ENCODE results near the gene FRS3. TPM values are rescaled to one million over a fixed set of nuclear protein-coding genes. Genes with fewer than 3 reads are reported as not detected.

Gene FRS3
- total RNA-seq, 1 donor from 2014 or later = 3.1 TPM

GRCh38 chr6:41723530-41724227, 56.0 kb downstream of the FRS3 start:
- peak overlapping the region; percentile 52 for H3K27ac ChIP-seq (ENCODE audit: low read depth, low read length)
- peak overlapping the region; percentile 37 for H3K9ac ChIP-seq (ENCODE audit: low read length)
- no peak for TF ChIP-seq CTCF (IDR thresholded peaks at IDR 0.05; ENCODE audit: insufficient read depth, low read depth, low read length)
- TF ChIP-seq EZH2 (IDR thresholded peaks at IDR 0.05; ENCODE audit: insufficient read depth, low read length) = no peak
- no peaks in the 10 kb centered on the region for H3K9me3 ChIP-seq (ENCODE audit: insufficient read depth, low read depth, low read length)
- Mint-ChIP-seq H3K36me3 (ENCODE audit: low read depth, unreplicated experiment) (no peaks in the 10 kb centered on the region), H3K27me3 (ENCODE audit: low read depth, unreplicated experiment) (peaks cover 11% of the 10 kb centered on the region), H3K4me1 (ENCODE audit: low read depth, unreplicated experiment) (peaks cover 15% of the 10 kb centered on the region), H3K27ac (ENCODE audit: unreplicated experiment) (peak overlapping the region; percentile 81), H3K4me3 (ENCODE audit: unreplicated experiment) (no peak overlapping the region), H3K9me3 (ENCODE audit: unreplicated experiment) (no peaks in the 10 kb centered on the region)
- peaks cover 14% of the 10 kb centered on the region for H3K4me1 ChIP-seq (ENCODE audit: insufficient read depth, low read length)
- H3K4me2 ChIP-seq (ENCODE audit: low read length) = peak overlapping the region; percentile 80
- DNase-seq (ENCODE audit: low read depth) (peak; percentile 82), FAIRE-seq (no peak)
- no peaks in the 10 kb centered on the region for H3K36me3 ChIP-seq (ENCODE audit: insufficient read depth, low read length)
- no peak overlapping the region for H3K4me3 ChIP-seq (ENCODE audit: insufficient read depth, low read depth, low read length)
- H3K27me3 ChIP-seq (ENCODE audit: insufficient read depth, low read length) = no peaks in the 10 kb centered on the region
- peak overlapping the region; percentile 54 for H2AFZ ChIP-seq (ENCODE audit: low read depth, low read length)
- H3K79me2 ChIP-seq (ENCODE audit: insufficient read depth, low read length) = no peaks in the 10 kb centered on the region
- H4K20me1 ChIP-seq (ENCODE audit: insufficient read depth, low read length) = no peaks in the 10 kb centered on the region

- Histone ChIP-seq H3K4me3 (ENCODE audit: insufficient read depth, low read depth, low read length) (no peak overlapping the region), H3K9me3 (ENCODE audit: insufficient read depth, low read depth, low read length) (no peaks in the 10 kb centered on the region), H3K4me1 (ENCODE audit: insufficient read depth, low read length) (peaks cover 14% of the 10 kb centered on the region), H3K27me3 (ENCODE audit: insufficient read depth, low read length) (no peaks in the 10 kb centered on the region), H3K27ac (ENCODE audit: low read depth, low read length) (peak overlapping the region; percentile 52), H2AFZ (ENCODE audit: low read depth, low read length) (peak overlapping the region; percentile 54), H3K4me2 (ENCODE audit: low read length) (peak overlapping the region; percentile 80), H3K36me3 (ENCODE audit: insufficient read depth, low read length) (no peaks in the 10 kb centered on the region), H3K9ac (ENCODE audit: low read length) (peak overlapping the region; percentile 37), H3K79me2 (ENCODE audit: insufficient read depth, low read length) (no peaks in the 10 kb centered on the region), H4K20me1 (ENCODE audit: insufficient read depth, low read length) (no peaks in the 10 kb centered on the region)
- DNase-seq (ENCODE audit: low read depth) (no peak), FAIRE-seq (no peak)
- Mint-ChIP-seq H3K4me1 (ENCODE audit: low read depth, unreplicated experiment) (peaks cover 15% of the 10 kb centered on the region), H3K9me3 (ENCODE audit: unreplicated experiment) (no peaks in the 10 kb centered on the region), H3K27me3 (ENCODE audit: low read depth, unreplicated experiment) (peaks cover 7% of the 10 kb centered on the region), H3K36me3 (ENCODE audit: low read depth, unreplicated experiment) (no peaks in the 10 kb centered on the region), H3K4me3 (ENCODE audit: unreplicated experiment) (no peak overlapping the region), H3K27ac (ENCODE audit: unreplicated experiment) (peak overlapping the region; percentile 12)
- TF ChIP-seq CTCF (IDR thresholded peaks at IDR 0.05; ENCODE audit: insufficient read depth, low read depth, low read length) (no peak), EZH2 (IDR thresholded peaks at IDR 0.05; ENCODE audit: insufficient read depth, low read length) (no peak)
Observed at GRCh38 chr6:41722969-41723529, 56.7 kb downstream of the FRS3 start.

GRCh38 chr6:41721414-41721813, 58.3 kb downstream of the FRS3 start:
- H3K4me1 ChIP-seq (ENCODE audit: insufficient read depth, low read length) = peaks cover 20% of the 10 kb centered on the region
- Mint-ChIP-seq H3K36me3 (ENCODE audit: low read depth, unreplicated experiment) (no peaks in the 10 kb centered on the region), H3K27me3 (ENCODE audit: low read depth, unreplicated experiment) (peaks cover 3% of the 10 kb centered on the region), H3K27ac (ENCODE audit: unreplicated experiment) (no peak overlapping the region), H3K9me3 (ENCODE audit: unreplicated experiment) (no peaks in the 10 kb centered on the region), H3K4me1 (ENCODE audit: low read depth, unreplicated experiment) (peaks cover 26% of the 10 kb centered on the region), H3K4me3 (ENCODE audit: unreplicated experiment) (no peak overlapping the region)
- H3K9me3 ChIP-seq (ENCODE audit: insufficient read depth, low read depth, low read length) = no peaks in the 10 kb centered on the region
- H3K27me3 ChIP-seq (ENCODE audit: insufficient read depth, low read length) = no peaks in the 10 kb centered on the region
- H2AFZ ChIP-seq (ENCODE audit: low read depth, low read length) = no peak overlapping the region
- no peak overlapping the region for H3K9ac ChIP-seq (ENCODE audit: low read length)
- DNase-seq (ENCODE audit: low read depth) (no peak), FAIRE-seq (no peak)
- no peak for TF ChIP-seq CTCF (IDR thresholded peaks at IDR 0.05; ENCODE audit: insufficient read depth, low read depth, low read length)
- no peak for TF ChIP-seq EZH2 (IDR thresholded peaks at IDR 0.05; ENCODE audit: insufficient read depth, low read length)
- no peak overlapping the region for H3K4me2 ChIP-seq (ENCODE audit: low read length)
- H4K20me1 ChIP-seq (ENCODE audit: insufficient read depth, low read length) = no peaks in the 10 kb centered on the region
- no peaks in the 10 kb centered on the region for H3K36me3 ChIP-seq (ENCODE audit: insufficient read depth, low read length)
- no peaks in the 10 kb centered on the region for H3K79me2 ChIP-seq (ENCODE audit: insufficient read depth, low read length)
- no peak overlapping the region for H3K4me3 ChIP-seq (ENCODE audit: insufficient read depth, low read depth, low read length)
- no peak overlapping the region for H3K27ac ChIP-seq (ENCODE audit: low read depth, low read length)
